LNCaP clone FGC (cell line): Measurements from ENCODE around the gene NUDT5.

Experiments used
- DNase-seq: peaks from one replicate; pipeline ENCODE4 v3.0.0-alpha.2; 2011; ENCODE audit warnings: low read depth
- H3K4me3 ChIP-seq: 2 replicates; pipeline ENCODE4 v1.5.1; 2011; ENCODE audit warnings: mild to moderate bottlenecking, low read depth, low read length, control low read depth
- CTCF ChIP-seq: IDR thresholded peaks from 2 replicates; pipeline ENCODE4 v1.5.1; 2012; ENCODE audit warnings: mild to moderate bottlenecking; ENCODE audit not compliant: control insufficient read depth, insufficient read depth; ENCODE audit errors: extremely low read depth

Gene NUDT5

GRCh38 chr10:12121673-12122072 is 74.0 kb downstream of the NUDT5 start:
- no peak for TF ChIP-seq CTCF
- H3K4me3 ChIP-seq, result no peak overlapping the region

More at GRCh38 chr10:12121673-12122072, 74.0 kb downstream of the NUDT5 start:
- DNase-seq, result no peak
